HEK293 (cell line): Measurements from ENCODE around the gene OR51E1.

Source experiments
- CTCF ChIA-PET: fragments of 350-600 bp; formaldehyde crosslinking; extraction: SDS; loops from one replicate; lab custom pipeline; 2021; ENCODE audit warnings: antibody characterized with exemption; lab: Yijun Ruan, JAX
- POLR2A ChIA-PET: fragments of 300-600 bp; formaldehyde crosslinking; extraction: SDS; loops from one replicate; lab custom pipeline; 2020; ENCODE audit warnings: antibody characterized with exemption, inconsistent platforms; lab: Yijun Ruan, JAX
- H3K27ac ChIP-seq: fragments of 200-500 bp; sonication (Bioruptor generic); 2 replicates; pipeline ENCODE4 v1.5.1; 2014; ENCODE audit warnings: low read depth, low read length, control low read depth, inconsistent platforms; ENCODE audit errors: extremely low read depth
- H3K36me3 ChIP-seq, 2 experiments: fragments of 200-500 bp in 1 of 2; sonication (Bioruptor generic) in 1 of 2; 1 replicate in 1 of 2; 2 replicates in 1 of 2; pipeline ENCODE4 v1.5.1; 2014 to 2017; ENCODE audit warnings: inconsistent platforms in 2 of 2, low read length in 2 of 2; ENCODE audit not compliant: control insufficient read depth in 2 of 2, insufficient read depth in 1 of 2
- H3K4me1 ChIP-seq: fragments of 200-500 bp; sonication (Bioruptor generic); 2 replicates; pipeline ENCODE4 v1.5.1; 2014; ENCODE audit warnings: mild to moderate bottlenecking, low read length, inconsistent platforms; ENCODE audit not compliant: control insufficient read depth, insufficient read depth
- H3K4me3 ChIP-seq: 2 replicates; pipeline ENCODE4 v1.5.1; 2011; ENCODE audit warnings: low read depth, mild to moderate bottlenecking, control low read depth, low read length, moderate library complexity
- H3K9me3 ChIP-seq: fragments of 200-500 bp; sonication (Bioruptor generic); 2 replicates; pipeline ENCODE4 v1.5.1; 2014; ENCODE audit warnings: low read depth, low read length, inconsistent platforms; ENCODE audit not compliant: control insufficient read depth, insufficient read depth
- BCL11A ChIP-seq: fragments of 450-650 bp; formaldehyde crosslinking; IDR thresholded peaks from 2 replicates; pipeline ENCODE4 v1.5.1; 2016; ENCODE audit warnings: low read depth, missing biosample characterization, missing genetic modification characterization
- IKZF3 ChIP-seq: fragments of 450-650 bp; IDR thresholded peaks from 2 replicates; pipeline ENCODE4 v1.5.0; 2018; ENCODE audit warnings: missing biosample characterization, mild to moderate bottlenecking, missing genetic modification characterization, moderate library complexity
- RBAK ChIP-seq: fragments of 450-650 bp; formaldehyde crosslinking; IDR thresholded peaks from 2 replicates; pipeline ENCODE4 v1.5.1; 2016; ENCODE audit warnings: missing biosample characterization, missing genetic modification characterization
- WT1 ChIP-seq: fragments of 450-650 bp; formaldehyde crosslinking; IDR thresholded peaks from 2 replicates; pipeline ENCODE4 v1.5.1; 2016; ENCODE audit warnings: missing biosample characterization, missing genetic modification characterization
- ZBTB17 ChIP-seq: fragments of 450-650 bp; formaldehyde crosslinking; IDR thresholded peaks from 2 replicates; pipeline ENCODE4 v1.5.1; 2016; ENCODE audit warnings: missing biosample characterization, missing genetic modification characterization
- ZNF138 ChIP-seq: fragments of 450-650 bp; formaldehyde crosslinking; IDR thresholded peaks from 2 replicates; pipeline ENCODE4 v1.5.1; 2016; ENCODE audit warnings: missing biosample characterization, missing genetic modification characterization, borderline replicate concordance
- ZNF146 ChIP-seq: fragments of 450-650 bp; formaldehyde crosslinking; IDR thresholded peaks from 2 replicates; pipeline ENCODE4 v1.5.1; 2016; ENCODE audit warnings: missing biosample characterization, missing genetic modification characterization
- ZNF16 ChIP-seq: fragments of 450-650 bp; formaldehyde crosslinking; IDR thresholded peaks from 2 replicates; pipeline ENCODE4 v1.5.1; 2016; ENCODE audit warnings: low read depth, missing biosample characterization, missing genetic modification characterization
- ZNF2 ChIP-seq: fragments of 450-650 bp; formaldehyde crosslinking; IDR thresholded peaks from 2 replicates; pipeline ENCODE4 v1.5.1; 2016; ENCODE audit warnings: missing biosample characterization, missing genetic modification characterization
- ZNF521 ChIP-seq: fragments of 450-650 bp; formaldehyde crosslinking; IDR thresholded peaks from 2 replicates; pipeline ENCODE4 v1.5.1; 2017; ENCODE audit warnings: missing biosample characterization, mild to moderate bottlenecking, missing genetic modification characterization
- ZNF560 ChIP-seq: fragments of 450-650 bp; formaldehyde crosslinking; IDR thresholded peaks from 2 replicates; pipeline ENCODE4 v1.5.1; 2017; ENCODE audit warnings: missing biosample characterization, missing genetic modification characterization, borderline replicate concordance
- ZNF600 ChIP-seq: fragments of 450-650 bp; formaldehyde crosslinking; IDR thresholded peaks from 2 replicates; pipeline ENCODE4 v1.5.1; 2016; ENCODE audit warnings: missing biosample characterization, missing genetic modification characterization
- ZNF658 ChIP-seq: fragments of 450-650 bp; formaldehyde crosslinking; IDR thresholded peaks from 2 replicates; pipeline ENCODE4; 2016; ENCODE audit warnings: missing biosample characterization, missing genetic modification characterization
- TF ChIP-seq, protein P1 (sequence below): fragments of 450-650 bp; formaldehyde crosslinking; IDR thresholded peaks from 2 replicates; pipeline ENCODE4 v1.5.1; 2017; ENCODE audit warnings: missing biosample characterization, missing genetic modification characterization
- TF ChIP-seq, protein P2 (sequence below): fragments of 450-650 bp; formaldehyde crosslinking; IDR thresholded peaks from 2 replicates; pipeline ENCODE4 v1.5.1; 2016; ENCODE audit warnings: missing biosample characterization, missing genetic modification characterization
- TF ChIP-seq, protein P3 (sequence below): IDR thresholded peaks from 2 replicates; pipeline ENCODE4 v1.6.1; 2011; ENCODE audit warnings: mild to moderate bottlenecking, low read depth, low read length, borderline replicate concordance
- TF ChIP-seq, protein P4 (sequence below): fragments of 450-650 bp; formaldehyde crosslinking; IDR thresholded peaks from 2 replicates; pipeline ENCODE4 v1.5.1; 2017; ENCODE audit warnings: missing biosample characterization, missing genetic modification characterization
- TF ChIP-seq, protein P5 (sequence below): fragments of 450-650 bp; formaldehyde crosslinking; IDR thresholded peaks from 2 replicates; pipeline ENCODE4 v1.5.1; 2016; ENCODE audit warnings: missing biosample characterization, missing genetic modification characterization

The OR51E1 gene

DNA sequence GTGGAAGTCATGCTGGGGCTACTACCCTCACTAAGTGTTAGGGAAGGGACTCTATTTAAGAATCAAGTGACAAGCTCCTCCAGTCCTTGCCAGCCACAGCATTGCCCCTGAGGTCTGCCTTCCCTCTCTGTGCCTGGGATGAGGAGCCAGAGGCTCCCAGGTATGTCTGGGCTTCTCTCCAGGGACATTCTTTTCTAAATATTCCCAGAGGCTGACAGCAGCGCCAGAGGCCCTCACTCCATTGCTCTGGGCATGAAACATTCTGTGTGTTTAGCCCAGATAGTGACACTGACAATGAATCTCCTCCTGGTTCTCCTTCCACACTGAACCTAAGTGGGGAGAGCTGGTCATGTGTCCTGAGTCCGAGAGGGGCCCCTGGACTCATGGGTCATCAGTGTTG lies 2.2 kb downstream of the OR51E1 start (continued):
- no peak for TF ChIP-seq ZNF2 (tag by site-specific recombination)
- no peak for TF ChIP-seq ZNF138 (tag by site-specific recombination)
- no peak for TF ChIP-seq BCL11A (tag by site-specific recombination)

DNA sequence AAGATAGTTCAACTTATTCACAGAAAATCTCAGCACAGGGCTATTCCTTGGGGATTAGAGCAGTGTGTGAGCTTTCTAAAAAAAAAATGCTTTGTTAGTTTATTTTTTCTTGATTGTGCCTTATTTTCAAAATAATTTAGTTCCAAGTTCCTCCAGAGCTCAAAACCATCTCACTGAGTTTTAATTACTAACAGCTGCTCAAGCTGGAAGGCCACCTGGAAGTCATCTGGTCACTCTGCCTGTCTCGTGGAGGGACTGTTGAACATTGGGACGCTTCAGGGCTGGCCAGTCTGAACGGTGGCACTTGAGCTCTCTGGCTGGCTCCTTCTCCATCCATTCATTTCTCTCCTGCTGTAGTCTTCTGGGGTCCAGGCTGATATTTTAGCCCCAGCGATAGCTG lies 4.0 kb downstream of the OR51E1 start:
- TF ChIP-seq ZNF146 (tag by site-specific recombination) = no peak
- no peak for TF ChIP-seq ZNF560 (tag by site-specific recombination)
- no peak for TF ChIP-seq RBAK (tag by site-specific recombination)
- no peak for TF ChIP-seq IKZF3
- TF ChIP-seq ZNF600 (tag by site-specific recombination) = no peak
- TF ChIP-seq ZNF521 = no peak
- TF ChIP-seq, protein P1, sequence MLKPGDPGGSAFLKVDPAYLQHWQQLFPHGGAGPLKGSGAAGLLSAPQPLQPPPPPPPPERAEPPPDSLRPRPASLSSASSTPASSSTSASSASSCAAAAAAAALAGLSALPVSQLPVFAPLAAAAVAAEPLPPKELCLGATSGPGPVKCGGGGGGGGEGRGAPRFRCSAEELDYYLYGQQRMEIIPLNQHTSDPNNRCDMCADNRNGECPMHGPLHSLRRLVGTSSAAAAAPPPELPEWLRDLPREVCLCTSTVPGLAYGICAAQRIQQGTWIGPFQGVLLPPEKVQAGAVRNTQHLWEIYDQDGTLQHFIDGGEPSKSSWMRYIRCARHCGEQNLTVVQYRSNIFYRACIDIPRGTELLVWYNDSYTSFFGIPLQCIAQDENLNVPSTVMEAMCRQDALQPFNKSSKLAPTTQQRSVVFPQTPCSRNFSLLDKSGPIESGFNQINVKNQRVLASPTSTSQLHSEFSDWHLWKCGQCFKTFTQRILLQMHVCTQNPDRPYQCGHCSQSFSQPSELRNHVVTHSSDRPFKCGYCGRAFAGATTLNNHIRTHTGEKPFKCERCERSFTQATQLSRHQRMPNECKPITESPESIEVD (tag by site-specific recombination) = no peak
- TF ChIP-seq, protein P2, sequence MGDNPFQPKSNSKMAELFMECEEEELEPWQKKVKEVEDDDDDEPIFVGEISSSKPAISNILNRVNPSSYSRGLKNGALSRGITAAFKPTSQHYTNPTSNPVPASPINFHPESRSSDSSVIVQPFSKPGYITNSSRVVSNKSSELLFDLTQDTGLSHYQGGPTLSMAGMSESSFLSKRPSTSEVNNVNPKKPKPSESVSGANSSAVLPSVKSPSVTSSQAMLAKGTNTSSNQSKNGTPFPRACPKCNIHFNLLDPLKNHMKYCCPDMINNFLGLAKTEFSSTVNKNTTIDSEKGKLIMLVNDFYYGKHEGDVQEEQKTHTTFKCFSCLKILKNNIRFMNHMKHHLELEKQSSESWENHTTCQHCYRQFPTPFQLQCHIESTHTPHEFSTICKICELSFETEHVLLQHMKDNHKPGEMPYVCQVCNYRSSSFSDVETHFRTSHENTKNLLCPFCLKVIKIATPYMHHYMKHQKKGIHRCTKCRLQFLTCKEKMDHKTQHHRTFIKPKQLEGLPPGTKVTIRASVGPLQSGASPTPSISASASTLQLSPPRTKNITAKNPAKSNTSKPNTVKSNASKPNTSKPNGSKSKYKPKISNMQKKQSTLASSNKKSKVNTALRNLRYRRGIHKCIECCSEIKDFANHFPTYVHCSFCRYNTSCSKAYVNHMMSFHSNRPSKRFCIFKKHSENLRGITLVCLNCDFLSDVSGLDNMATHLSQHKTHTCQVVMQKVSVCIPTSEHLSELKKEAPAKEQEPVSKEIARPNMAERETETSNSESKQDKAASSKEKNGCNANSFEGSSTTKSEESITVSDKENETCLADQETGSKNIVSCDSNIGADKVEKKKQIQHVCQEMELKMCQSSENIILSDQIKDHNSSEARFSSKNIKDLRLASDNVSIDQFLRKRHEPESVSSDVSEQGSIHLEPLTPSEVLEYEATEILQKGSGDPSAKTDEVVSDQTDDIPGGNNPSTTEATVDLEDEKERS (tag by site-specific recombination) = no peak
- no peak for TF ChIP-seq WT1
- TF ChIP-seq, protein P3, sequence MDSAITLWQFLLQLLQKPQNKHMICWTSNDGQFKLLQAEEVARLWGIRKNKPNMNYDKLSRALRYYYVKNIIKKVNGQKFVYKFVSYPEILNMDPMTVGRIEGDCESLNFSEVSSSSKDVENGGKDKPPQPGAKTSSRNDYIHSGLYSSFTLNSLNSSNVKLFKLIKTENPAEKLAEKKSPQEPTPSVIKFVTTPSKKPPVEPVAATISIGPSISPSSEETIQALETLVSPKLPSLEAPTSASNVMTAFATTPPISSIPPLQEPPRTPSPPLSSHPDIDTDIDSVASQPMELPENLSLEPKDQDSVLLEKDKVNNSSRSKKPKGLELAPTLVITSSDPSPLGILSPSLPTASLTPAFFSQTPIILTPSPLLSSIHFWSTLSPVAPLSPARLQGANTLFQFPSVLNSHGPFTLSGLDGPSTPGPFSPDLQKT = no peak
- TF ChIP-seq, protein P4, sequence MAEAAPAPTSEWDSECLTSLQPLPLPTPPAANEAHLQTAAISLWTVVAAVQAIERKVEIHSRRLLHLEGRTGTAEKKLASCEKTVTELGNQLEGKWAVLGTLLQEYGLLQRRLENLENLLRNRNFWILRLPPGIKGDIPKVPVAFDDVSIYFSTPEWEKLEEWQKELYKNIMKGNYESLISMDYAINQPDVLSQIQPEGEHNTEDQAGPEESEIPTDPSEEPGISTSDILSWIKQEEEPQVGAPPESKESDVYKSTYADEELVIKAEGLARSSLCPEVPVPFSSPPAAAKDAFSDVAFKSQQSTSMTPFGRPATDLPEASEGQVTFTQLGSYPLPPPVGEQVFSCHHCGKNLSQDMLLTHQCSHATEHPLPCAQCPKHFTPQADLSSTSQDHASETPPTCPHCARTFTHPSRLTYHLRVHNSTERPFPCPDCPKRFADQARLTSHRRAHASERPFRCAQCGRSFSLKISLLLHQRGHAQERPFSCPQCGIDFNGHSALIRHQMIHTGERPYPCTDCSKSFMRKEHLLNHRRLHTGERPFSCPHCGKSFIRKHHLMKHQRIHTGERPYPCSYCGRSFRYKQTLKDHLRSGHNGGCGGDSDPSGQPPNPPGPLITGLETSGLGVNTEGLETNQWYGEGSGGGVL (tag by site-specific recombination) = no peak
- no peak for TF ChIP-seq ZBTB17
- TF ChIP-seq, protein P5, sequence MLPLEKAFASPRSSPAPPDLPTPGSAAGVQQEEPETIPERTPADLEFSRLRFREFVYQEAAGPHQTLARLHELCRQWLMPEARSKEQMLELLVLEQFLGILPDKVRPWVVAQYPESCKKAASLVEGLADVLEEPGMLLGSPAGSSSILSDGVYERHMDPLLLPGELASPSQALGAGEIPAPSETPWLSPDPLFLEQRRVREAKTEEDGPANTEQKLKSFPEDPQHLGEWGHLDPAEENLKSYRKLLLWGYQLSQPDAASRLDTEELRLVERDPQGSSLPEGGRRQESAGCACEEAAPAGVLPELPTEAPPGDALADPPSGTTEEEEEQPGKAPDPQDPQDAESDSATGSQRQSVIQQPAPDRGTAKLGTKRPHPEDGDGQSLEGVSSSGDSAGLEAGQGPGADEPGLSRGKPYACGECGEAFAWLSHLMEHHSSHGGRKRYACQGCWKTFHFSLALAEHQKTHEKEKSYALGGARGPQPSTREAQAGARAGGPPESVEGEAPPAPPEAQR (tag by site-specific recombination) = no peak
- no peak for TF ChIP-seq ZNF16 (tag by site-specific recombination)
- no peak for TF ChIP-seq ZNF658
- H3K36me3 ChIP-seq = no peaks in the 10 kb centered on the region
- no peaks in the 10 kb centered on the region for H3K9me3 ChIP-seq
- H3K4me1 ChIP-seq = no peaks in the 10 kb centered on the region
- POLR2A ChIA-PET = no interaction called here
- H3K4me3 ChIP-seq = no peak overlapping the region
- H3K27ac ChIP-seq = no peak overlapping the region
- CTCF ChIA-PET = interaction anchor here (0.8 to 1.4 kb wide), 3 partner anchors 10 to 466 kb away, joined by 3 to 4 read pairs (median 3); partner anchors contain the start of gene OR51D1
